DLD1 (cell line): Measurements from ENCODE around the gene TRIM40.

Source experiments
- in situ Hi-C: cut with HindIII; loops from 2 replicates; pipeline ENCODE4 v1.10.0; 2017; ENCODE audit warnings: low sequenced_read_pairs

The TRIM40 gene

GRCh38 chr6:30194797-30195690 is 59.1 kb downstream of the TRIM40 start:
- in situ Hi-C loops, result loop anchor here (25.0 kb wide), 1 partner anchor 108 kb away; the partner anchor contains the start of gene RNF39

- in situ Hi-C loops, result loop anchor here (25.0 kb wide), 1 partner anchor 109 kb away; the partner anchor contains the start of gene RNF39
These were observed 60.0 kb downstream of the TRIM40 start for GRCh38 chr6:30195951-30196350.

GRCh38 chr6:30196376-30196775 is 60.4 kb downstream of the TRIM40 start:
- in situ Hi-C loops, result loop anchor here (25.0 kb wide), 1 partner anchor 109 kb away; the partner anchor contains the start of gene RNF39
